Measurements from ENCODE around the gene SMIM17. TPM values are rescaled to one million over a fixed set of nuclear protein-coding genes. Genes with fewer than 3 reads are reported as not detected.

Gene SMIM17
- total RNA-seq, 1 experiment from 2014 or later, result 0.28 TPM

- Histone ChIP-seq H2BK20ac (ENCODE audit: low read depth, low read length, poor library complexity, severe bottlenecking) (no peak overlapping the region), H3K56ac (ENCODE audit: insufficient read length, low read depth, low read length) (no peak overlapping the region), H3K9ac (ENCODE audit: extremely low read depth, insufficient read length, low read length) (no peak overlapping the region), H3K23me2 (ENCODE audit: insufficient read length, low read depth, low read length, poor library complexity, severe bottlenecking) (peaks cover 5% of the 10 kb centered on the region), H3K4me1 (ENCODE audit: insufficient read depth, low read length) (no peaks in the 10 kb centered on the region; the same call in 1 of the 2 replicates), H3K4me2 (ENCODE audit: insufficient read depth, insufficient read length, low read length) (peak overlapping the region; percentile 69), H3K18ac (ENCODE audit: insufficient read length, low read depth, low read length) (no peak overlapping the region), H3K27ac (ENCODE audit: insufficient read length, low read depth, low read length) (no peak overlapping the region), H3K79me1 (ENCODE audit: insufficient read depth, low read depth, low read length, poor library complexity, severe bottlenecking) (peaks cover 3% of the 10 kb centered on the region), H3K79me2 (ENCODE audit: insufficient read depth, low read length) (peaks cover 2% of the 10 kb centered on the region; the same call in 1 of the 2 replicates), H2BK12ac (ENCODE audit: insufficient read length, low read depth, low read length) (no peak overlapping the region), H2BK5ac (ENCODE audit: insufficient read length, low read length) (no peak overlapping the region), H3K27me3 (ENCODE audit: insufficient read depth, low read length) (no peaks in the 10 kb centered on the region), H2BK120ac (ENCODE audit: low read depth, low read length, poor library complexity, severe bottlenecking) (no peak overlapping the region), H4K20me1 (ENCODE audit: control insufficient read depth, insufficient read depth, insufficient read length) (no peaks in the 10 kb centered on the region), H3T11ph (ENCODE audit: low read length) (no peak overlapping the region), H2AFZ (ENCODE audit: low read length) (no peak overlapping the region), H2BK15ac (ENCODE audit: low read depth, low read length) (no peak overlapping the region), H4K8ac (replicated peaks; ENCODE audit: insufficient read length, low read depth, low read length) (no peak overlapping the region), H3K4ac (ENCODE audit: low read depth, low read length) (no peak overlapping the region), H3K23ac (ENCODE audit: insufficient read length, low read depth, low read length) (no peak overlapping the region), H3K9me3 (ENCODE audit: control insufficient read depth, low read depth, low read length) (peaks cover 10% of the 10 kb centered on the region), H4K5ac (ENCODE audit: insufficient read length, low read depth, low read length) (peak overlapping the region; percentile 80), H4K91ac (ENCODE audit: insufficient read length, low read depth, low read length) (no peak overlapping the region), H2AK5ac (ENCODE audit: insufficient read length, low read length) (no peak overlapping the region), H3K14ac (ENCODE audit: insufficient read depth, low read length) (no peak overlapping the region)
- no peak for TF ChIP-seq CTCF (conservative IDR thresholded peaks at IDR 0.05)
- Mint-ChIP-seq H3K9me3 (peaks cover 51 to 75% of the 10 kb centered on the region in 2 experiments), H3K4me1 (peaks cover 8% of the 10 kb centered on the region in 2 experiments), H3K36me3 (ENCODE audit: insufficient read depth in 1 of 3, low read depth in 3 of 3) (peaks cover 13 to 32% (median 29%) of the 10 kb centered on the region in 3 experiments), H3K4me3 (peak overlapping the region; percentile 98), H3K27ac (no peak overlapping the region), H3K27me3 (ENCODE audit: low read depth) (no peaks in the 10 kb centered on the region)
- no CpG with 5 or more reads among the region's 4 CpGs for WGBS (ENCODE audit: extremely low coverage, insufficient read length, low lambda C conversion rate)
- DNase-seq, result no peak
These were observed 48.5 kb upstream of the SMIM17 start for GRCh38 chr19:56594446-56594782.
